Measurements from ENCODE around the gene SAC3D1. TPM values are rescaled to one million over a fixed set of nuclear protein-coding genes. Genes with fewer than 3 reads are reported as not detected.
A peak's percentile ranks its signal among the peaks of the same experiment; 100 is the strongest.

Gene SAC3D1
- total RNA-seq, 1 donor from 2014 or later = 19.6 TPM

- H3K36me3 ChIP-seq = peaks cover 18 to 42% of the 10 kb centered on the region in 2 donors
- intact Hi-C loops (cut with DNase I) = loop anchor here (5.0 to 10.0 kb wide), 2 partner anchors 42 to 624 kb away; partner anchors contain the start of genes CDCA5, RELA and ZFPL1
These were observed 527 bp upstream of the SAC3D1 start for GRCh38 chr11:65040520-65040846.

GRCh38 chr11:65042891-65043290 lies 1.9 kb downstream of the SAC3D1 start:
- intact Hi-C loops (cut with DNase I) = loop anchor here (5.0 to 10.0 kb wide), 2 partner anchors 39 to 622 kb away; partner anchors contain the start of genes CDCA5, RELA and ZFPL1
- Histone ChIP-seq H3K27me3 (no peaks in the 10 kb centered on the region), H3K36me3 (peaks cover 8 to 28% of the 10 kb centered on the region in 2 donors), H3K9me3 (no peaks in the 10 kb centered on the region), H3K27ac (no peak overlapping the region), H3K4me1 (peaks cover 4 to 18% of the 10 kb centered on the region in 2 donors), H3K4me3 (no peak overlapping the region)
- TF ChIP-seq CTCF (IDR thresholded peaks at IDR 0.05) = no peak
- no peak for DNase-seq (ENCODE audit: low spot score in 2 of 2)

More at GRCh38 chr11:65040520-65040846, 527 bp upstream of the SAC3D1 start:
- peak overlapping the region; percentile 89 for H3K27ac ChIP-seq
- H3K27me3 ChIP-seq = no peaks in the 10 kb centered on the region
- H3K4me1 ChIP-seq = peaks cover 4 to 6% of the 10 kb centered on the region in 2 donors
- TF ChIP-seq CTCF (IDR thresholded peaks at IDR 0.05) = no peak
- H3K9me3 ChIP-seq = no peaks in the 10 kb centered on the region
- DNase-seq (ENCODE audit: low spot score in 2 of 2) = no peak
- H3K4me3 ChIP-seq = peak overlapping the region; percentile 82 to 95

GRCh38 chr11:65043881-65044501 lies 3.0 kb downstream of the SAC3D1 start:
- Histone ChIP-seq H3K9me3 (no peaks in the 10 kb centered on the region), H3K36me3 (peaks cover 0 to 19% of the 10 kb centered on the region in 2 donors), H3K4me1 (peaks cover 4 to 23% of the 10 kb centered on the region in 2 donors), H3K27me3 (no peaks in the 10 kb centered on the region), H3K4me3 (no peak overlapping the region), H3K27ac (no peak overlapping the region)
- DNase-seq (ENCODE audit: low spot score in 2 of 2) = no peak
- no peak for TF ChIP-seq CTCF (IDR thresholded peaks at IDR 0.05)
- intact Hi-C loops (cut with DNase I) = loop anchor here (5.0 to 10.0 kb wide), 2 partner anchors 38 to 621 kb away; partner anchors contain the start of genes CDCA5, RELA and ZFPL1

- Histone ChIP-seq H3K36me3 (peaks cover 0 to 12% of the 10 kb centered on the region in 2 donors), H3K27me3 (no peaks in the 10 kb centered on the region), H3K4me3 (no peak overlapping the region), H3K4me1 (peaks cover 4 to 23% of the 10 kb centered on the region in 2 donors), H3K27ac (no peak overlapping the region), H3K9me3 (no peaks in the 10 kb centered on the region)
- intact Hi-C loops (cut with DNase I) = loop anchor here (10.0 kb wide), 1 partner anchor 620 kb away; the partner anchor contains the start of gene RELA
- no peak for DNase-seq (ENCODE audit: low spot score in 2 of 2)
- no peak for TF ChIP-seq CTCF (IDR thresholded peaks at IDR 0.05)
These were observed 4.1 kb downstream of the SAC3D1 start for GRCh38 chr11:65045061-65045460.

- intact Hi-C loops (cut with DNase I) = loop anchor here (10.0 kb wide), 1 partner anchor 619 kb away; the partner anchor contains the start of gene RELA
- peaks cover 0 to 12% of the 10 kb centered on the region in 2 donors for H3K36me3 ChIP-seq
These were observed 4.7 kb downstream of the SAC3D1 start for GRCh38 chr11:65045728-65046127.

More at GRCh38 chr11:65045728-65046127, 4.7 kb downstream of the SAC3D1 start:
- Histone ChIP-seq H3K27ac (no peak overlapping the region), H3K4me3 (no peak overlapping the region), H3K27me3 (no peaks in the 10 kb centered on the region), H3K4me1 (peaks cover 4 to 23% of the 10 kb centered on the region in 2 donors), H3K9me3 (no peaks in the 10 kb centered on the region)
- no peak for DNase-seq (ENCODE audit: low spot score in 2 of 2)
- no peak for TF ChIP-seq CTCF (IDR thresholded peaks at IDR 0.05)
